T47D (cell line): ENCODE data around the gene FRMPD2.

ENCODE experiments used
- DNase-seq, 2 experiments: peaks; one replicate each; pipeline versions ENCODE4 v3.0.0 to v3.0.0-alpha.2; 2011 to 2012; ENCODE audit warnings: low read depth in 1 of 2, low spot score in 1 of 2
- JUND ChIP-seq: IDR thresholded peaks from 2 replicates; pipeline ENCODE4 v1.6.1; 2012; ENCODE audit warnings: low read depth
- in situ Hi-C: cut with HindIII; loops from 2 replicates; pipeline ENCODE4 v1.10.0; 2016; ENCODE audit warnings: low sequenced_read_pairs, low pct_unique_long_range_greater_than_20kb

FRMPD2 gene

GRCh38 chr10:48215486-48216203, 58.9 kb downstream of the FRMPD2 start:
- TF ChIP-seq JUND, result no peak
- peak; percentile 27 to 89 for DNase-seq
- in situ Hi-C loops, result no loop called here

DNA sequence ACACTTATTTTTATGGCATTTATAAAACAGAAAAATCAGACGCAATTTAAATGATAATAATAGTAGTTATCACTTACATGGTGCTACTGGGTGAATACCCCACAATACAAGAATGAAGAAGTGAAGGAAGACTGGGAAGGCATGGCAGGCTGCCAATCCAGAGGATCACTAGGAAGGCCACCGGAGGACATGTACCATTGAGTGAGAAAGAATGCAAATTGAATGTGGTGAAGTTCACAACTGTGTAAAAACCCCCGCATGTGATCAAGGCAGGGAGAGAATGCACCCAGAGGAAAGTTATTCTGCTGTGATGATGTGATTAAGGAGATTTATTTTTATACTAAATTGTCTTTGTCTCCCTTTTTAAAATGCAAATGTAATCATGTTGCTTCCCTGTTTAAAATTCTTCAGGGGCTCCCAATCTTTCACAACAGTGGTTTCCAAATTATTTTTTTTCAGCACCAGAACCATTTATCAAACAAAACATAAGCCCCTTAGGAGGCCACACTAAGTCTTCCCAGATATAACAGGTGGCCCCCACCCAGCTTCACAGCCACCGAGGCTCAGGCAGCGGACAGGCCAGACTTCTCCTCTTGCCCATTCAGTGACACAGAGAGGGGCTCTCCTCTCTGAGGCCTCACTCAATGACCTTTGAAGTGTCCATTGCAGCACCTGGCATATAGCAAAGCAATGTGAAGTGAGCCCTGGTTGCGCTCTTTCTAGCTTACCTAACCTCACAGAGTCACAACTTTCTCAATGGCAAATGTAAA, 59.6 kb downstream of the FRMPD2 start:
- DNase-seq, result no peak
- no peak for TF ChIP-seq JUND
- in situ Hi-C loops, result no loop called here

GRCh38 chr10:48213047-48213446, 61.4 kb downstream of the FRMPD2 start:
- no peak for TF ChIP-seq JUND
- DNase-seq, result no peak
- in situ Hi-C loops, result no loop called here

DNA sequence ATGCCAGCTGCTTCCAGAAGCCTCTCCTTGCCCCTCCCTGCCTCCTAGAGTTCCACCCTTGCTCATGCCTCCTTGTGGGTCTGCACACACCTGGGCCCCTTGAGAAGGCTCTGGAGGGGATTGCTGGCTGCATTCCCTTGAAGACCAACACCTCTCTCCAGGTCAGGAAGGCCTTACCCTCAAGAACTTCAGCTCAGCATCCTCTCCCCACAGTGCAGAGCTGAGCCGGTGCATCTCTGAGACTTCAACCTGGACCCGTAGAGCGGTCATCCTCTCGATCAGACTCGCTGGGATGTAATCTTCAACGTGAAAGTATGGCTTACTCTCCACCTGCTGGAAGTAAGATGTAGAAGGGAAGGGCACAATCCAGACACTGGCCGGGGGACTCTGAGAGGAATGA, 62.7 kb downstream of the FRMPD2 start:
- no peak for TF ChIP-seq JUND
- in situ Hi-C loops, result no loop called here
- no peak for DNase-seq

DNA sequence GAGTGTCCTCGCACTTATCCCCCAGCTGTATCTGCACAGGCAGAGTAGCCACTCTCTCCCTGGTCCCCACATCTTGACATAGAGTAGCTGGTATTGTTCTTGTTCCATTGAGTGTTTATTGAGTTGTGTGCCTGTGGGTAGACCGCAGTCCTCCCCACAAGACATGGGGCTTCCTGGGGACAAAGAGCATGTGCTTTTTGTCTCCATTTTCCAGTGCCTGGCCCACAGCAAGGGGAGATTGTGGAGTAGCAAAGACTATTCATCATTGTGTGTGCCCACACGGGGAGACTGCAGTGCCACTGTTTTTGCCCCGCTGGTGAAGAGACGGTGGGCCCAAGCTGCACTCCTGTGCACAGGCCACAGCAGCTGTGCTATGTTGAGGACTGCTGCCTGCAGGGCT, 63.5 kb downstream of the FRMPD2 start:
- in situ Hi-C loops, result no loop called here
- no peak for TF ChIP-seq JUND
- no peak for DNase-seq

DNA sequence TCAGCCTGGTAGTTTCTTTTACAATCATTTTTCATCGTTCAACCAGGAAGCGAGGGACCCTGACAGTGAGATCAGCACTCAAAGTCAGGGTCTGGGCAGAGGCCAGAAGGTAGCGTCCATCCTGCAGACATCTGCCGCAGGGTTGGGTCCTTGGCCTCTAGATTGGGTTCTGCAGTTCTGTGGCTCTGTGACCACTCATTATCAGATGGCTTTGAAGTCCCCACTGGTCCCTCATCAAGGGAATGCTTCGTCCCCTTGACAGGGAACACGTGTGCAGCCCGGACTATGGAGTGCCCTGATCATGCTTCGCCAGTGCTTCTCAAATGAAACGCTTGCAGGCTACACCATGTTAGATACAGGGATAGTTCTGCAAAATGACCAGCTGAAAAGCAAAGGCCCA, 64.1 kb downstream of the FRMPD2 start:
- in situ Hi-C loops, result no loop called here
- TF ChIP-seq JUND, result no peak
- no peak for DNase-seq

- TF ChIP-seq JUND, result no peak
- in situ Hi-C loops, result no loop called here
- no peak for DNase-seq
Measured at GRCh38 chr10:48209241-48209640, 65.3 kb downstream of the FRMPD2 start.

DNA sequence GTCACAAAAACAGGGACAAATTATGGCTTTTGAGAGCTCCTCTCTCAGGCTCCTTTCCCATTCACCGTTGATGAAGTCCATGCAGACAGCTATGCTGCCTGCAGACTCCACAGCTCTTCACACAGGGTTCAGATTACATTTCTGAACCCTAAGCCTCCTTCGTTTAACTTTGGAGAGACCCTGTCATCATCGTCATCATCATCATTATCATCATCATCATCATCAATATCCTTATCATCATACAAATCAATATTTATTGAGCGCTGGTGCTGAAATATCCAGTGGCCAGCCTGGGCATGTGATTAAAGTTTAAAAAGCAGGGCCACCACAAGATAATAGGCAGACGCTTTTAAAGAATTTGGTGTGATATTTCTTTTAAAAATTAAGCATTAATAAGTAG, 66.6 kb downstream of the FRMPD2 start:
- DNase-seq, result no peak
- in situ Hi-C loops, result no loop called here
- TF ChIP-seq JUND, result no peak

GRCh38 chr10:48206482-48207250, 67.8 kb downstream of the FRMPD2 start:
- no peak for TF ChIP-seq JUND
- in situ Hi-C loops, result no loop called here
- DNase-seq, result no peak

DNA sequence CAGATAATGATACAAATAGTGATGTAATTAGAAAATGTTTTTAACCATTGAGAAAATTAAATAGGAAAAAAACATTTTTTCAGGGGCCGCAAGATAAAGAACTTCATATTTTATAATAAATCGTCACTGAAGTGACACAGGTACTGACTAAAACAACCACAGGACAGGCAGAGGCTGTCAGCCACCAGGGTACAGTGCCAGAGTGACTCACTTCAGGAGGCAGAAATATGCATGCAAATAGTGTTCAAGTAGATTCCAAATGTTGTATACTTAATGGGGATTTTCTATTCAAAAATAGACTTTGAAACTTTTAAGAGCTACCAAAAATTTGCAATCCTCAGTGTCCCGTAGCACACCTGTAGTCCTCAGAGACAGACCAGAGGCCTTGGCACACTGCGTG, 68.6 kb downstream of the FRMPD2 start:
- TF ChIP-seq JUND, result no peak
- DNase-seq, result no peak
- in situ Hi-C loops, result no loop called here

GRCh38 chr10:48199580-48200377, 74.7 kb downstream of the FRMPD2 start:
- in situ Hi-C loops, result no loop called here
- no peak for DNase-seq
- no peak for TF ChIP-seq JUND

DNA sequence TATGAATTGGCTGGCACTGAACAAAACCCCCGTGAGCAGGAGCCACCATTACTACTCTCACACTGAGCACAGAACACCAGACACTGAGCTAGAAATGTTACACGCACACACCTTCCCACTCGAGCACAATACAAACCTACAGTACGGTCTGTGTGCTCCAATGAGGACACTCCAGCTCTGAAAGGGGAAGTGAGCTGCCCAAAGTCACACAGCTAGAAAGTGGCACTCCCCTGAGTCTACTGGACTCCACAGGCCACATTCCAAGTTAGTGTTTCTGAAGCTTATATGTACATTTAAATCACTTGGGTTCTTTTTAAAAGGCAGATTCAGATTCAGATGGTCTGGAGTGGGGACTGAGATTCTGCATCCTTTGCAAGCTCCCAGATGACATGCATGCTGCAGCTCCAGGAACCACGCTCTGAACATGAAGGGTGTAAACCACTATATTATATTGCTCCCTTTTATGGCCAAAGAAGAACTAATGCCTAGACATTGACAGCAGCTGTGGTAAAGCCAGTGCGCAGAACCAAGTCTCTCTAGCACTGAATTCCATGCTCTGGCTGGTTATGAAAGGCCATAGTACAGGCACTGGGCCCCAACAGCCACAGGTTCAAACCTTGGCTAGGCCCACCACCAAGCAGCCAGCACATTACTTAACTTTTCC, 77.1 kb downstream of the FRMPD2 start:
- no peak for TF ChIP-seq JUND
- DNase-seq, result no peak
- in situ Hi-C loops, result no loop called here
